NCI-H226 (cell line): ENCODE data around the gene PPARA.
A peak's percentile ranks its signal among the peaks of the same experiment; 100 is the strongest.

Experiments
- DNase-seq: peaks from one replicate; pipeline ENCODE4 v3.0.0-alpha.2; 2015

PPARA gene

DNA sequence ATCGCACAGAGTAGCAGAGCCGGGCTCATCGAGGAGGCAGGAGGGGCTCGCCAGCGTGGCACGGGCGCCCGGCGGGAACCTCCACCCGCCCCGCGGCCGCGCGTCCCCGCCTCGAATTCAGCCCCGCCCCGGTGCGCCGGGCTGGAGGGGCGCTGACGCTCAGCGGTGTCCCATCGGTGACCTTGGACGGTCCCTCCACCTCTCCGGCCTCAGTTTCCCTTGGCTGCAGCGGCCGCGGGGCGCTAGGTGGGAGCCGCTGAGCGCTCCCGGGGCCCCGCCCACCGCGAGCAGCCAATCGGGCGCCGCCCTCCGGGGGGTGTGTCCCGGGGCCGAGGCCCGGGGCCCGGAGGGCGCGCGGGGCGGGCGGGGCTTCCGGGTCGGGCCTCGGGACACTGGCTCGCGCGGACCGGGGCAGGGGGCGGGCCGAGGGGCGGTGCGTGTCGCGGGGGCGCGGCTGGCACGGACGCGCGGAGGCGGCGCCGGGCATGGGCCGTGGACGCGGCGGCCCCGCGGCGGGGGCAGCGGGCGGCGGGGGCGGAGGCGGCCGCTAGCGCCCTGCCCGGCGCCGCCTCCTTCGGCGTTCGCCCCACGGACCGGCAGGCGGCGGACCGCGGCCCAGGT, at the start of gene PPARA:
Gene PPARA (plus strand): TSS at position 493 of the 621 bp plus-strand sequence. CDS start 47,858 bp downstream, outside the sequence.
- peak; percentile 34 for DNase-seq

DNA sequence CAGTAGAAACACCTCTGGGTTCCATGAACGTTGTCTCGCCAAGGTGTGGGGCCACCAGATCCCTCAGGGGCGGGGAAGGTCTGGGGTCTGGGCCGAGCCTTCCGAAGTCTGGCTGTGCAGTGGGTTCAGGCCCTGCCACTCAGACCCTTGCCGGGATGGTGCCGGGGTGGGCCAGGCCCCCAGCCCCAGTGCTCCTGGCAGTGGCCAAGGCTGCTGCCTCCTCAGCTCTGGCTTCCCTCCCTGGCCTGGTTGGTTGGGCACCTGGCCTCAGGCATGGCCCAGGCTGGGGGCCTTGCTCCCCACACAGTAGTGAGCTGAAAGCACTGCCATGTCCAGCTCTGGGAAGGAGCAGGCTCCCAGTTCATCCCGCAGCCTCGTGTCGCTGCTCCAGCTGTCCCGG, 48.2 kb upstream of the PPARA start:
- DNase-seq = no peak

DNA sequence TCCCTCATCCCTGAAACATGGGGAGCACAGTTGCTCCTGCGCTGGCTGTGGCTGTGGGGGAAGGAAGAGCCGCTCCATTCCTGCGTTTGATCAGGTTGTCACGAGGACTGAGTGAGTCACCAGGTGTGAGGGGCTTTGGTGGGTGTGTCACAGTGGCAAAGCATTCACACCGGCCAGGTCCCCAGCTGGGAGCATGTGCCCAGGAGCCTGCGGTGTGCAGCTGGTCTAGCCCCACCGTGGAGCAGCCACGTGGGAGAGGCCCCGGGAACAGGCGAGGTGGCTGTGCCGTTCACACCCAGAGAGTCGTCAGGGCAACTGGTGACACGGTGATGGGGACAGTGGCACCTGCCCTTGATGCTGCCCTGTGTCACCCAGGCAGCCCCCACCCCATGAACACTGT, 47.6 kb upstream of the PPARA start:
- DNase-seq = no peak

DNA sequence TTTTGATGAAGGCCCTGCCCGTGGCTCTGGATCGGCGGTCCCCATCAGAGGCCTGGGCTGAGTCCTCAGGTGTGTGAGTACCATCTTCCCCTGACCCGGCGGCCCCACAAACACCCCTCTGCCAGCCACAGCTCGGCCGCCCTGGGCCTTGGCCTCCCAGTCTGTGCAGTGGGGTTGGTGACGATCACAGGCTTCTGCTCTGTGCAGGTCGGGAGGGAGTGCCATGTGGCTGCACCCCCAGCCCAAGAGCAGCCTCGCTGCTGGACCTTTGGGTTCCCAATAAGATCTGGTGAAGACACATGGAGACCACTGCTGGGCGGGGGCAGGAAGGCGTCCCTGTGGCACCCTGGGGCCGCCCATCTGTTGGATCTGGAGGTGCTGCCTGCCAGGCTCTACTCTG, 47.1 kb upstream of the PPARA start:
- DNase-seq = no peak

DNA sequence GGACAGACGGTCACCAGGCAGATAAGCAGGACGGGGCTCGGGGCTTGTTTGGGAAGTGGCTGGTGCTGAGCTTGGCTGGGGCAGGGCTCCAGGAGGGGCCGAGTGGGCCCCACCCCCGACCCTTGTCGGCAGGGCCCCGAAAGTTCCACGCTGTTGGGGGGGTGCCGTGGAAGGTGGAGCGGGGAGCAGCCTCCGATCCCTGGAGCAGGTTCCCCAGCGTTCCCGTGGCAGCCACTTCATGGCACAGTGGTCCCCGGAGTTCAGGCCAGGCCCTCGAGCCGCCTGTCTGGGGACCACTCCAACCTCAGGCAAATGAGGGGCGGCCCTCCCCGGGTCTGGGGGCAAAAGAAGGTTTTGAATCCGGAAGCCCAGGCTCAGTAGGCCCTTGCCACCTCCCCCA, 46.7 kb upstream of the PPARA start:
- DNase-seq = no peak

DNA sequence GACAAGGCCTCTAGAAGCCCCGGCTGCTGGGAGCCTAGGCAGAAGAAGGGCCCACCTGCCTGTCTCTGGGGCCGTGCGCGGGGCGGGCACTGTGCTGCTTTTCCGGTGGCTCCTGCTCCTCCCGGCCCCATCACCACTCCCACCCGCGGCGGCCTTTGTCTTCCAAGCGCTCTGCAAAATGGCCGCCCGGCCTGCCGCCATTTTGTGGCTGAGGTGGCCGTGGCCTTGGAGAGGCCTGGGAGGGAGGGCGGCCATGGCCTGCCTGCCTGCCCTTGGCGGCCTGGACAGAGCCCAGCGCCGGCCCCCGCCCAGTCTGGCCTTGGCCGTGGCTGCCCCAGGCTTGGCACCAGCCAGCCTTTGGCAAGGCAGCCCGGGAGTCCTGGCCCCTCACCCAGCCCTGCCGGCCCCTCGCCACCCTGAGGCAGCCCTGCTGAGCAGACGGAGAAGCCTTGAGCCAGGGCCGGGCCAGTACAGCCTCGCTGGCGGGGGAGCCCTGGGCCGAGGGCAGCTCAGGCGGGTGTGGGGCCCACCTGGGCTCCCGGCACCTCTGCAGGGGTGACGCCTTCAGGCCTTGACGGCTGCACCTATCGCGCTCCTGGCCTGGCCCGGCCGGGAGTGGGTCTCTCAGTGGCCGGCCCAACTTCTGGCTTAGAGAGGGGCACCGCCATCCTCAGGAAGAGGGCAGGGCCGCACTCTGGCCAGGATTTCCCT, 46.0 kb upstream of the PPARA start:
- no peak for DNase-seq

DNA sequence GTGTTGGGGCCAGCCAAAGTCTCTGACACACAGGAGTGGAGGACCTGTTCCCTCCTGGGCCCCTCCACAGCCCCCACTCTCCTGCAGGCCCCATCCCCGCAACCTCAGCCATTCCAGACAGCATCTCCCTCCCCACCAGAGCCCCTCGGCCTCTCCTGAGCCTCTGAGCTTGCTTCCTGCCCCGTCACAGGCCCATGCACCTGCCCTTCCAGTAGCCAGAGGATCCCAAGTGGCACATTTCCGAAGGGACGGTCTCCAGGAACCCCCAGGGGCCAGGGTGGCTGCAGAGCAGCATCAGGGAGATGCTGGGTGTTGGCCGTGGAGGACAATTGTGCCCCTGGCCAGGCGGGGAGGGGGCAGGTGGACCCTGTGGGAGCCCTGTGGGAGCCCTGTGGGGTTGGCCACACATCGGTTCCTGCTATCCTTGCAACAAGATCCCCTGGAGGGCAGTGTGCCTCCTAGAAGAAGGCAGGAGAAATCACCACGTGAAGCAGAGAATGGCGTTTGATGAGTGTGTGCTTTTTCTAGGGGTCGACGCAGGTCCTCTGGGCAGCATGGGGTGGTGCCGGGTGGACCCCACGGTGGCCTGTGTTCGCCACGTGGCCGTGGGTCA, 45.3 kb upstream of the PPARA start:
- no peak for DNase-seq

DNA sequence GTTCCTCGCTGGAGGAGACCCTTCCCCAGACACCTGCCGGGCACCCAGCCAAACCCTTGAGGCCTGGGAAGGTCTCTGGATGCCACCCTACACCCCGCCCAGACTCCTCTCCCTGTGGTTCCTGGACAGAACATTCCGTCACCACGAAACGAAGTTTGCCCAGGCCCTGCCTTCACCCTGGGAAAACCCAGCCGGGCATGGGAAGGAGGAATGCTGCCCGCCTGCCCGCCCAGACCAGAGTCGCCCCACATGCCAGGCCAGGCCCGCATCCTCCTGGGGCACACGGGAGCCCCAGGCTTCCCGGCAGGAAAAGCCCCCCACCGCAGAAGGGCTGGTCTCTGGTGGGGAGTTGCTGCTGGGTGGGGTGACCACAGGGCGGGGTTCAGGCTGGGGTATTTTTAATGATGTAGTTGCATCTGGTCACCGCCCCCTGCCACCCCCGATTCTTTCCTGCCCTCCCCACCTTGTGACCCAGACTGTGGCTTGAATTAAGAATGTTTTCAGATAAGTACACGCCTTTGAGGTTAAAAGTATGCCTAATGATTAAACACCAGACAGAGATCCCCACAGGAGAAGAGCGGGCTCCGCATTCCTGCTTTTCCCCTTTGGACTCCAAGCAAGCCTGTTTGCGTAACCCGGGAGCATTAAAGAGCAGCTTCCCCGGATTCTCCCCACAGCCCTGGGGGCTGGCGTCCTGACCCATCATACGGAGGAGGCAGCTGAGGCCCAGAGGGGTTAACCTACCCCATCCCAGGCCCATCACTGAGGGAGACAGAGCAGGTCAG, 44.6 kb upstream of the PPARA start:
- DNase-seq = peak; percentile 86

DNA sequence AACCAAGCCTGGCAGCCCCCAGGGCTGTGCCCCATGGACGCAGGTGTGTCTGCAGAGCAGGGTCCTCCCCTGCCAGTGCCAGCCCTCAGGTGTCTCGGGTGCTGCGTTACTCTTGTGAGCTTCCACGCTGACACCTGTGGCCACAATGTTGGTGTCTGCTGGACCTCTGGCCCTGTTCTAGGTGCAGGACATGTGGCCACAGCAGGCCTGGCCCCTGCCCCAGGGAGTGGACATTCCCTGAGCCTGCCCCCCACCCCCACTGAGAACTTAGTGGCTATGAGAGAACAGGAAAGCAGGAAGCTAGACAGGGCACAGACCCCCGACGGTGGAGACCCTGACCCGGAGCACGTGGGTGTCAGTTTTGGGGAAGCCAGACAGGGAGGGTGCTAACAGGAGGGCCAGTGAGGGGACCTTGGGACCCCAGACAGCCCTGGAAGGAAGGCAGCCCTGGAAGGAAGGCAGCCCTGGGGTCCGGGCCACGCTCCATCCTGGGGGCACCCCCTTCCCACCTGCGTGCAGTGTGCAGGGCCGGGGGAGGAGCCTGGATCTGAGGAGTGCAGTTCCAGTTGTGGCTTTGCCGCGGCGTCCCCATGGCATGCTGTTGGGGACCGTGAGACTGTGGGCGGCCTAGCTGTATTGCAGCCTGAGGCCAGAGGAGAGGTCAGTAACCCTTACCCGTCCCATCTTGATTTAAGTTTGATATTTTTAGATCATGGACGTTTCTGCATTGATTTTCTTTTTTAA, 43.9 kb upstream of the PPARA start:
- DNase-seq = no peak

DNA sequence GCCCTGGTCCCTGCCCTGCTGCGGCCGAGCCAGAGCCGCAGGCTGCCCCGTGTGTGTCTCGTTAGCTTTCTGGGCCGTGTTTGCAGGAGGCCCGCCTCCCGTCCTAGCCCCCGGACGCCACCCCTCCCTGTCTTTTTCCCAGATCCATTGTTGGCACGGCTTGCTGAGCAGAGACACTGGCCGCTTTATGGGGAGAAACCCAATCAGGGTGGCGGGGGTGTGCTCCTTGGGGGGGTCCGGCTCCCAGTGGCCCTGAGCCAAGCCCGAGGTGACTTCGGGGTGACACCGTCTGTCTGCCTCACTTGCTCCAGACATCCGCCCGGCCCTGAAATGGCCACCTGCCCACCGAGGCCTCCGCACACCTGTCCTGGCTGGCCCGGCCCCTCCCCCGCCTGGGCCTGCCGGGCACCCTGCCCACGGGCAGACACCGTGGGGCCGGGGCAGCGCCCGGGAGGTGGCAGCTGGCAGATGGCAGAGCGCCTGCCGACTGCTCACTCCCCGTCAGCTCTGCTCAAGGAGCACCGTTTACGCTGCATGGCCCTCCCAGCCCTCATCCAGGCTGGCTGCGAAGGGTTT, 43.1 kb upstream of the PPARA start:
- DNase-seq = no peak

DNA sequence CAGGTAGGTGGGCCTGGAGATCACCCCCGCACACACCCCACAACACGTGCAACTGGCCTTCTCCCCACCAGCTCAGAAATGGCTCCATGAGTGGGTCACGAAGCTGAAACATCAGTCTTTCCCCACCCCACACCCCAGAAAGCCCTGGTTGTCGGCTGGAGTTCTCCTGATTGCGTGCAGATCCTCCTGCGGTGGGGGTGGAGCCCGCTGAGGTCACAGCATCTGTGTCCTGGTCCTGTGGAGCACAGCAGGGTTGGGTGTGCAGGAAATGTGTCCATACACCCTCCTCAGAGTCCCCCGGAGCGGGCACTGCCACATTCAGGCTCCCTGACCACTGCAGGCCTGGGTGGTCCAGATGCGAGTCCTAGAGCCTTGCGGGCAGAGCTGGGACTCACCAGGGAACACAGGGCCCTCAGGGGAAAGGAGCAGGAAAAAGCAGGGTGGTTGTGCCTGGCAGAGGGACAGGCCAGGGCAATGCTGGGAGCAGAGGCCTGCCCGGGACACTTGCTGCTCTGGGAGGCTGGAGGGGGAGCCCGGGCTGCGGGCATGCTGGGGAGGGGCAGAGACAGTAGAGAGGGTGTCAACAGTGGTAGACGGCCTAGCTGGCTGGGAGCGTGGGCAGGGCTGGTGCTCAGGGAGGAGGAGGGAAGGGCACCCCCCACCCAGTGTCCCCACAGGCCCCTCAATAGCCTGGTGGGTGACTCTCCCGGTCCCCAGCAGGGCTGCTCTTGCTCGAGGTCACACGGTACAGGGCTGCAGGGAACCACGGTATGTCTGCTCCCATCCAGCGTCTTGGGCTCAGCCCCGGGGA, 42.4 kb upstream of the PPARA start:
- no peak for DNase-seq

DNA sequence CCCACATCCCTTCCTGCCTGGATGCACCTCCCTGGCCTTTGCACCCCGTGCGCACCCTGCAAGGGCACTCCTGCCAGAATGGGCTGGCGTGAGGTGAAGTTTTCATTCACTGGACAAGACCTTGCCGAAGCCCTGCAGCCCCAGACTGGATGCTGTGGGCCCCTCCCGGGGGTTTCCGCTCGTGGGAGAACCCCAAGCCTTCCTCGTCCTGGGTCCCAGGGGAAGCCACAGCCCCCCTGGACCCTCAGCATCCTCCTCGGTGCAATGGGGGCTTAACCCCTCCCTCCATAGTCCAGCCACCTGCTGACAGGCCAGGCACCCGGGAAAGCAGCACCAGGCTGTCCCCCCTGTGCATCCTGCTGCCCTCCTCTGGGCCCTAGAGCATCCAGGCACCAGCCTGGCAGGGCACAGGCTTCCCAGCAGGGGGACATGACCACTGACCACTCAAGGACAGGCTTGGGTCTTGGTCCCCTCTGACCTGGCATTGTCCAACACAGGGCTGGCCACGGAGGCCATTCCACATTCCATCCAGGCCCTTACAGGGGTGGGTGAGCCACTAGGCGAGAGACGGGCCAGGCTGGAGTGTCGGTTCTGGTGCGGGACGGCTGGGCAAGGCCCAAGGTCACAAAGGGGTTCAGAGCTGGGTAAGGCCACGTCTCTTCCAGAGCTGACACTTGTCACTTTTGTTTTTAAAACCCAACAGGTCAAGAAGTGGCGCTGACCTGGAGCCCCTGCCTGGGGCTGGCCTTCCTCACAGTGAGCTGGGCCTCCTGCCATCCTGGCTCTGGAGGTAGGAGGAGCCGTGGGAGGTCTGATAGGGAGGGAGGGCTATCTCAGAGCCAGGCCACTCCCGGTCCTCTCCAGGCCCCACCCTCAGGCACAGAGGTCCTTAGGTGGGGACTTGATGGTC, 41.5 kb upstream of the PPARA start:
- DNase-seq = no peak

DNA sequence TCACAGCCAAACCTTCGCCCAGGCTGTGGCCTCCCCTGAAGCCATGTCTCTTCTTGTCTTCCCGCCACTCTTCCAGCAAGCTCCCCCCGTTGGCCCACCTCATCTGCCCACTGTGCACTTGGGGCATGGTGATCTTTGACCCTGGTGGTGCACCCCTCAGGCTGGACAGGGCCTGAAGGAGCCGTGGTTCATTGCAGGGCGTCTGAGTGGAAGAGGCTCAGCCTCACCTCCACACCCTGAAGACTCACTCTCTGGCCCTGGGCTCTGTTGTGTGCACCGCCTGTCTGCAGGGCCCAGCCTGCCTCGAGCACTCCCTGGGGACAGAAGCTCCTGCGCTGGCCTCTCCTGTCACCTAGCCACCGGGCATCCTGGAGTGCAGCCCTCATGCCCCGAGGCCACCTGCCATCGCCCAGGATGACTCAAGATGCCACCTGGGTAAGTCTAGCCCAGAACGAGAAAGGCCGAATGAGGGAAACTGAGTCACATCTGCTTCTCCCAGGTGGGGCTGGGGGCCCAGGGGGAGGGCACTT, 40.8 kb upstream of the PPARA start:
- DNase-seq = no peak

DNA sequence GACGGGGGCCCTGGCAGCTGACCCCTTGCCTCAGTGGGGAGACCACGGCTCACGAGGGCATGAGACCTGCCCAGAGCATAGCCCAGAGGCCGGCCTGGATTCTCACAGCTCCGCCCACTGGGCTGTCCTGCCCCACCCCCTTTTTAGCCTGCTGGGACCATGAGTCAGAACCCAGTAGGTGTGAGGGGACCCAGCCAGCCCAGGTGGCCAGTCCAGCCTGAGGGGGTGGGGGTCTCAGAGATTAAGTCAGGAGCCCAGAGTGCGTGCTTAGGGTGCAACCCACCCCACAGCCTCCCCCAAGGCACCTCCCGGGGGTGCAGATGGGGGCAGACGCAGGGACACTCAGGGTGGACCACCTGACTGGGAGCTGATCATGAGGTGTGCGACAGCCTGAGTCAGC, 40.1 kb upstream of the PPARA start:
- DNase-seq = no peak

DNA sequence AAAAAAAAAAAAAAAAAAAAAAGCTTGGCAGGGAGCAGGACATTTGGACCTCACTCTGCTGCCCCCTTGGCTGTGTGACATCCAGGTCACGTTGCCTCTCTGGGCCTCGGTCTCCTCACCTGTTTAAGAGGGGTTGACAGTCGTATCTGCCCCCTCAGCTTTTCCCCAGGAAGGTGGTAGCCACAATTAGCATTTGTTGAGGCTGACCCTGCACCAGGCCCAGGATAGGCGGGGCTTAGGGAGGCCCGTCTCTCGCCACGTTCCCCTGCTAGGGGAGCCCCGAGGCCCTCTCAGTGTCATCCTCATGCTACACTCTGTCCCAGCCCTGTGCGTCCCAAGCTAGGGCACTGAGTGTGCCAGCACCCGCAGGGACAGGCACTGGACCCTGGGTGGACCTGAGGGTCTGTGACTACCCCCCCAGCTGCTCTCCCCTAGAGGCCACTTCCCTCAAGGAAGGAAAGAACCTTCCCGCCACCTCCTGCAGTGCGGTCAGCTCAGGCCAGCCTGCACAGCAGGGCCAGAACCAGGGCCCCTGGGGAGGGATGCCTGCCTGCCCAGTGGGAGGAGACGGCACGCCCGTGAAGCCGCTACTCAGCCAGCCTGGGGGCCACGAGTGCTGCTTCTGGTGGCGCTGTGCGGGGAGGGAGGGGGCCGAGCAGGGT, 38.5 kb upstream of the PPARA start:
- DNase-seq = no peak

DNA sequence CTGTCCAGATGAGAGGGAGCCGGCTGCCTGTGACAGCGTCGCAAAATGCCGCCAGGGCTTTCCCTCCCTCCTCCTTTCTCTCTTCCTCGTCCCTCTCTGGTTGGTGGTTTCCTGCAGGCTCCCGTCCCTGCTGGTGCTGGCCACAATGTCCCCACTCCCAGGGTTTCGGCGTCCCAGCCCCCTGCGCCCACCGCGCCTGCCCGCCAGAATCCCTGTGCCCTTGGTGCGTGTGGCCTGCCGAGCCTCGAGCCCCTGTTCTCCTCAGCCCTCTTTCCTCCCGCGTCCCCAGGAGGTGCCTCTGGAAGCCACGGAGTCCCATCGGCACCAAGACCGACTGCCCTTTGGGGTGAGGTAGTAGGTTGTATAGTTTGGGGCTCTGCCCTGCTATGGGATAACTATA, 37.9 kb upstream of the PPARA start:
- no peak for DNase-seq

DNA sequence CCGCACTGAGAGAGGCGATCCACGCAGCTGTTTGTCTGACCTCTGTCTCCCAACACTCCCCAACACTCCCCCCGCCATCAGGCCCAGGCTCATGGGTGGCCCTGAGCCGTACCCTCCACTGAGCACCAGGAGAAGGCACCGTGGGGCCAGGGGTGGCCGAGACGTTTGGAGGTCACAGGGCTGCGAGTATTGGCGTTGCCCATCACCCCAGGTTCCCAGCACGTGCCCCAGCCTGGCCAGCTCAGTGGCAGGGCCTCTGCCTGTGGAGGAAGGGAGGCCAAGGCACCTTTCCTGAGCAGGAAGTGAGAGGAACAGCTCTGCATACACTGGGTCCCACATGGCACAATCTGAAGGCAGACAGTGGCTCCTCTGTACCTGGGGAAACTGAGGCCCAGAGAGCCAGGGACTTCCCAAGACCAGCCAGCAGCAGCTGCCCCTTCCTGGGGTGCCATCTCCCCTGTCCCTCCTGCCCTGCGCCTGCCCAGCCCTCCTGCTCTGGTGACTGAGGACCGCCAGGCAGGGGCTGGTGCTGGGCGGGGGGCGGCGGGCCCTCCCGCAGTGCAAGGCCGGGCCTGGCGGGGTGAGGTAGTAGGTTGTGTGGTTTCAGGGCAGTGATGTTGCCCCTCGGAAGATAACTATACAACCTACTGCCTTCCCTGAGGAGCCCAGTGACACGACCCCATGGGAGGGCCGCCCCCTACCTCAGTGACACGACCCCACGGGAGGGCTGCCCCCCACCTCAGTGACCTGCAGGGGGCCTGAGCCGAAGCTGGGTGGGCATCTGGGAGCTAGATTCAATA, 37.0 kb upstream of the PPARA start:
- no peak for DNase-seq

DNA sequence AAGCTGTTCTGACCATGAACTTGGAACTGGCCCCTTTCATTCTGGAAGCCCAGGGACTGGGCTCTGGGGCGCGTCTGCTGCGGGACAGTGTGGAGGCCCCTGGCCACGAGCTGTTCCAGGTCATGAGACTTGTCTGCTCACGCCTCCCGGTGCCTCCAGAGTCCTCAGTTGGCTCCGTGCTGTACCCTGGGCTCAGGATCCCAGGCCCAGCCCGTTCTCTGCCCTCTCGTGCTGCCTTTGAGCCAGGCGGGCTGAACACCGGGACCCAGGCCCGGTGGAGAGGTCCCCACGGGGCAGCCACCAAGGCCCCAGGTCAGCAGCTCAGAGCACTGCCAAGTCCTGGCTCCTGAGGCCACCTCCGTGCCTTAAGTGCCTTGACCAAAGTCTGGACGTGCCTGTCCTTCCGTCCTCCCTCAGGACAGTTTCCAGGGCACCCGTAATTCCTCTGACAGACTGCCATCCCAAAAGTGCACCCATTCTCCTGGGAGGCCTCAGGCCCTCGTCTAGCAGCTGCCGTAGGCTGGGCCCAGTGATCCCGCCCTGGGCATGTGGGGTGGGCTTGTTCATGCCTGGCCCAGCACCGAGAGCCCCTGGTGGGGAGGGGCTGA, 36.3 kb upstream of the PPARA start:
- no peak for DNase-seq
